Epithelial cell of proximal tubule (primary cell): ENCODE measurements around the gene MEIS2. TPM values are rescaled to one million over a fixed set of nuclear protein-coding genes. Genes with fewer than 3 reads are reported as not detected.
A peak's percentile ranks its signal among the peaks of the same experiment; 100 is the strongest.

Experiments
- DNase-seq: peaks from one replicate; pipeline ENCODE4 v3.0.0-alpha.2; 2011; ENCODE audit warnings: low read depth
- H3K4me3 ChIP-seq: 2 replicates; pipeline ENCODE4 v1.5.1; 2011; ENCODE audit warnings: low read depth, mild to moderate bottlenecking, low read length
- total RNA-seq: library from RNA; depleted of rRNA; stranded (reverse); fragments of >200 nt; gene quantifications from 2 replicates; pipeline ENCODE4 v1.2.3, GENCODE V29; 2015
- TF ChIP-seq, protein P1 (sequence below): conservative IDR thresholded peaks from 2 replicates; pipeline ENCODE4 v1.5.1; 2012; ENCODE audit warnings: low read depth, mild to moderate bottlenecking, low read length

The MEIS2 gene
- total RNA-seq, 1 donor from 2014 or later: 14.0 TPM

DNA sequence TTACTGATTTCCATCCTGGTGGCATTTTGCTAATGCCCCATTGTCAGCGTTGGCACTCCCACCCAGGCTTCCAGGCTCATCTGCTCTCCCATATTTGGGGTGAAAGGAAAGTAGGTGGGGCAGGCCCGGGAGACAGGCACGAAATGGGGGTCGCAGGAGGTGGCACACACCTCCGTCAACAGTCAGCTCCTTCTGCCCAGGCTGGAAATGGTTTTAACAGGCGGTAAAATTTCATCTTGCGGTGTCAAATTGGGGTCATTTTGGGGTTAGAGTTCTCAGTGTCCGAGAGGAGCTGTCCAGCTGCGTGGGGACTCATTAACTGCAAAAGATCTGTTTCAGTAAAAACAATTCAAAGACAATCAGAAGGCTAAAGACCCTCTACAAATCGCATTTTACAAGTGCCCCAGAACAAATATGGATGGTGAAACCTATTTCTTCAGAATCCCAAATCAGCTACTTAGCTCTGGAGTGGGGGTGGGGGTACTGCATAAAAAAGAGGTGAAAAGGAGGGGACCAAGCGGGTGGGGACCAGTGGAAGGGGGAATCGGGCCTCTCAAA, 4.2 kb upstream of the MEIS2 start:
- no peak overlapping the region for H3K4me3 ChIP-seq
- DNase-seq: no peak
- TF ChIP-seq, protein P1, sequence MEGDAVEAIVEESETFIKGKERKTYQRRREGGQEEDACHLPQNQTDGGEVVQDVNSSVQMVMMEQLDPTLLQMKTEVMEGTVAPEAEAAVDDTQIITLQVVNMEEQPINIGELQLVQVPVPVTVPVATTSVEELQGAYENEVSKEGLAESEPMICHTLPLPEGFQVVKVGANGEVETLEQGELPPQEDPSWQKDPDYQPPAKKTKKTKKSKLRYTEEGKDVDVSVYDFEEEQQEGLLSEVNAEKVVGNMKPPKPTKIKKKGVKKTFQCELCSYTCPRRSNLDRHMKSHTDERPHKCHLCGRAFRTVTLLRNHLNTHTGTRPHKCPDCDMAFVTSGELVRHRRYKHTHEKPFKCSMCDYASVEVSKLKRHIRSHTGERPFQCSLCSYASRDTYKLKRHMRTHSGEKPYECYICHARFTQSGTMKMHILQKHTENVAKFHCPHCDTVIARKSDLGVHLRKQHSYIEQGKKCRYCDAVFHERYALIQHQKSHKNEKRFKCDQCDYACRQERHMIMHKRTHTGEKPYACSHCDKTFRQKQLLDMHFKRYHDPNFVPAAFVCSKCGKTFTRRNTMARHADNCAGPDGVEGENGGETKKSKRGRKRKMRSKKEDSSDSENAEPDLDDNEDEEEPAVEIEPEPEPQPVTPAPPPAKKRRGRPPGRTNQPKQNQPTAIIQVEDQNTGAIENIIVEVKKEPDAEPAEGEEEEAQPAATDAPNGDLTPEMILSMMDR: no peak

DNA sequence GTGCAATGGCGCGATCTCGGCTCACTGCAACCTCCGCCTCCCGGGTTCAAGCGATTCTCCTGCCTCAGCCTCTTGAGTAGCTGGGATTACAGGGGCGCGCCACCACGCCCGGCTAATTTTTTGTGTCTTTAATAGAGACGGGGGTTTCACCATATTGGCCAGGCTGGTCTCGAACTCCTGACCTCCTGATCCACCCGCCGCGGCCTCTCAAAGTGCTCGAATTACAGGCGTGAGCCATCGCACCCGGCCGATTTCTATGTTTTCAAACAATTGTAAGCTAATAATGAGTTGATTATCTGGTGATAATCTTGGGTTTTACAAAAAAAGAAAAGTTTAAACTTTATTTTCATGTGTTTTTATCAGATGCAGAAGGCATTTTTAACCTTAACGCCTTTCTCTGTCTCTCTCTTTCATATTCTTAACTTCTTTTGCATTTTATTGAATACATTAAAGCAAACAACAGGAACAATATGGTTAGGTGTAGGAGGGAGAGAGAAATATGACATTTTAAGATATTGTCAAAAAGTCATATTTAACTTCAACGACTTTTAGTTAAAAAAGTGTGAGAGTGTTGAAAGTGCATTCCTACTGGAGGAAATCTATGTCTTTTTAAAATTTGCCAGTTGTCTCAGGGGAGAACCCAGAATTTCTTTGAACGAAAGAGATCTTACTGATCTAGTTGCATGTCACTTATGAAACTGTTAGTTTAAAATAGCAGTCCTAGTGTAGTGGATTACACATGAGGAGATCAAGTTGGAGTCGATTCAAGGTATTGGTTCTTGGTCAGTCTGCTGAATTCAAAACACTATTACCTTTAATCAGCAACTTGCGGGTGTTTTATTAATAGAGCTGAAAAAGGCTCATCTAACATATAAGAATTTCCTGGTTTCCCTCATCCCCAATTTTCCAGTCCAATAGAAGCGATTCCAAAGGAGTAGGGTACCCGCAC, 3.4 kb upstream of the MEIS2 start:
- TF ChIP-seq, protein P1: no peak
- no peak overlapping the region for H3K4me3 ChIP-seq
- no peak for DNase-seq

DNA sequence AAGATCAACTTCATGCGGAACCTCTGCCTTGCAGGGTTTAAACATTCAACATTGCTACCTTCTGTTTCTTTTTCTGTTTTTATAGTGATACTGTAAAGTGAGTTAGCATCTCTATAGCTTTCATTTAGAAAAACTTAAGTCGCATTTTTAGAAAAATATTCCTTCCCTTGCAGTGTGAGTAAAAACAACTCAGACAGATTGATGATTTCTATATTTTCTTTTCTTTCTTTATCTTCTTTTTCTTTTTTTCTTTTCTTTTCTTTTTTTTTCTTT, 2.8 kb upstream of the MEIS2 start:
- TF ChIP-seq, protein P1: no peak
- no peak overlapping the region for H3K4me3 ChIP-seq
- DNase-seq: no peak

DNA sequence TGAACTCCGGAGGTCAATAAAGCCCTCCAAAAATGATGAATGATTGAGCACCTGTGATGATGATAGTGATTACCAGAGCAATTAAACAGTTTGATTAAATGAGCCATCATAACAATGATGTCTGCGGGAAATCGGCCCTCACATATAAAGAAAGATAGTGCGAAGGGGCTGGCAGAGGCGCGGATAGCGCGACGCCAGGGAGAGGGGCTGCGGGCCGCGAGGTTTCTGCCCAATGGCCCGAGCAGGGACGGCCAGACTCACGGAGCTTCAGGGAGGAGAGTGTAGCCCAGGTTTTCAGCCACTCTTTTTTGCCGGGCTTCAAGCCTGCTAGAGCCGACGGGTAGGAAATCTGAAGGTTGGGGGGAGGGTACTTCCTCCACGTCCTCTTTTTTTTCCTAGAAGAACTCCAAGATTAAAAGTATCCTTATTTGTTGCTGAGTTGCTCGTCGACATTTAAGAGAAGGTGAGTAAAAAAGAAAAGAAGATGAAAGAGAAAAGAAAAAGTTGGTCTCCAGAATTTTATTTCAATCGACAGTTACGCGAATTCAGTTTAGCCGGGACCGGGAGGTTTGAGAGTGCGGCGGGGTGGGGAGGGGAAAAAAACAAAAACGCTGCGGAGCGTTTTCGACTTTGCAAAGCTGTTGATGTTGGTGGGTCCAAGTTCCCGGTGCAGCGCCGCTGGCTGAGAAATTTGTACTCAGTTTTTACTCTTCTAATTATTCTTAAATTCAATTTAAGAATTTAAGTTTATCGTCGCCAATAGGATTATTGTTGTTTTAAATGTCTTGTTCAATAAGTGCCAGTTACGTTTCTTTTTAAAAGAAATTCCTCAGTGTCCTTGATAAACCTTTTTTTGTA, 2.2 kb upstream of the MEIS2 start:
- H3K4me3 ChIP-seq: peak overlapping the region; percentile 80
- TF ChIP-seq, protein P1: no peak
- DNase-seq: no peak

DNA sequence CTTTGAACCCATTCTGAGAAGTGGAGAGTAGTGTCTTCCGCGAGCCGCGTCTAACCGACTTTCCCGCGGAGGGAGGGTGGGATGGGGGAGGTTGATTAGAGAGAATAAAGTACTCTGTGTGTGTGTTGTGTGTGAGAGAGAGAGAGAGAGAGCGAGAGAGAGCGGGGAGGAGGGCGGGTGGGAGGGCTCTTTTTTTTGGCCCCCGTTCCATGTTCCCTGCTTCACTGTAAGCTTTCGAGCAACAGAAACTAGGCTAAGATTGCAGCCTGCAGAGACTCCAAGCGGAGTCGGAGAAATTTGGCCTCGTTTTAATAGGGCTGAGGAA, 1.6 kb upstream of the MEIS2 start:
- peak overlapping the region; percentile 80 for H3K4me3 ChIP-seq
- TF ChIP-seq, protein P1: no peak
- no peak for DNase-seq

DNA sequence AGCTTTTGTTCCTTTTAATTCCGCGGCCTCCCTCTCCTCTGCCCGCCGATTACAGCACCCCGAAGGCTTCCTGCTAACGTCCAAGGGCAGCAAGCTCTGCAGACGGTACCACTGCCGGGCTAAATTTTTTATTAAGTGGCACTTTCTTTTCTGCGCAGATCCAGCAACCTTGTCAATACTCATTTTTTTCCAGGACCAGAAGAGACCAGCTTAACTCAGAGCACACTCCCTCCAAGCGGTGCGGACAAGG, 542 bp upstream of the MEIS2 start:
- DNase-seq: no peak
- peak overlapping the region; percentile 80 for H3K4me3 ChIP-seq
- TF ChIP-seq, protein P1: no peak
